Adrenal gland (tissue), 5 donors: ENCODE results near the gene WDCP.
"Not testable (repeated sequence)": the region's sequence is repeated elsewhere in the genome, so short reads cannot be mapped to it uniquely, and the experiment has no call there.

Source experiments
- CTCF ChIP-seq, 6 experiments: fragments of 450-650 bp in 4 of 6; fragments of 200-600 bp in 2 of 6; sonication (generic) in 1 of 6; IDR thresholded peaks; 1 replicate in 5 of 6; 2 replicates in 1 of 6; pipeline versions ENCODE4 v1.5.1 to v1.8.0; 2016 to 2021; ENCODE audit warnings: antibody characterized with exemption in 6 of 6, mild to moderate bottlenecking in 2 of 6, moderate library complexity in 1 of 6
- POLR2A ChIP-seq, 2 donors: fragments of 450-650 bp; IDR thresholded peaks; one replicate each; pipeline ENCODE4 v1.6.1; 2017; ENCODE audit warnings: antibody characterized with exemption in 2 of 2, mild to moderate bottlenecking in 2 of 2, moderate library complexity in 1 of 2
- donor health status: DM: no; HTN: no; CAD: no.

- TF ChIP-seq CTCF, POLR2A (IDR thresholded peaks at IDR 0.05): not testable (repeated sequence)
Measured at GRCh38 chr2:24093270-24093669, 46.1 kb upstream of the WDCP start.
